GM12872 (cell line): ENCODE results near the gene CRKL.

Experiments used
- TF ChIP-seq, protein P1 (sequence below): IDR thresholded peaks from 3 replicates; pipeline ENCODE4 v1.5.1; 2011; ENCODE audit warnings: low read depth, mild to moderate bottlenecking, low read length, moderate library complexity; ENCODE audit not compliant: insufficient read depth

The CRKL gene

DNA sequence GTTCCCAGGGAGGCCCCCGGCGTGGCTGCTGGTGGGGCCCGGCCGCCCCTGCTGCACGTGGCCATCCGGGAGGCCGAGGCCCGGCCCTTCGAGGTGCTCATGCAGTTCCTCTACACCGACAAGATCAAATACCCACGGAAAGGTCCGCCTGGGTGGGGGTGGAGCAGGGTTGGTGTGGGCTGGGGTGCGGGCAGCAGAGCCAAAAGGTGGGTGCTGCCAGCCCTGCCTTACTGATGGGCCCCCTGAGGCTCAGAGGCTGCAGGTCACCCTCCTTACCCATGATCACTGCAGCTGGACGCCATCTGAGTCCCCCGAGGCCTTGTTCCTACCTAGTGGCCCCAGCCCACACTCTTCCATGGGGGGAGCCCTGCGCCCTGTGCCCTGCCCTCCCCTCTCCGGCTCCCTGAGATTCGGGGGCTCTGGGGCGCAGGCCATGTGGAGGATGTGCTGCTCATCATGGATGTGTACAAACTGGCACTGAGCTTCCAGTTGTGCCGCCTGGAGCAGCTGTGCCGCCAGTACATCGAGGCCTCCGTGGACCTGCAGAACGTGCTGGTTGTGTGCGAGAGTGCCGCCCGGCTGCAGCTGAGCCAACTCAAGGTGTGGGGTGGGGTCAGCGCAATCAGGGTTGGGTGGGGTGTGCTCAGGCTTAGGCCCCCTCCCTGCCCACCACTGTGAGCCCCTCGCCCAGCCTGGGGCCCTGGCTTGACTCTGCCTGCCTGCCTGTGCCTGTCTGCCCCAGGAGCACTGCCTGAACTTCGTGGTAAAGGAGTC lies 77.1 kb downstream of the CRKL start:
- TF ChIP-seq, protein P1, sequence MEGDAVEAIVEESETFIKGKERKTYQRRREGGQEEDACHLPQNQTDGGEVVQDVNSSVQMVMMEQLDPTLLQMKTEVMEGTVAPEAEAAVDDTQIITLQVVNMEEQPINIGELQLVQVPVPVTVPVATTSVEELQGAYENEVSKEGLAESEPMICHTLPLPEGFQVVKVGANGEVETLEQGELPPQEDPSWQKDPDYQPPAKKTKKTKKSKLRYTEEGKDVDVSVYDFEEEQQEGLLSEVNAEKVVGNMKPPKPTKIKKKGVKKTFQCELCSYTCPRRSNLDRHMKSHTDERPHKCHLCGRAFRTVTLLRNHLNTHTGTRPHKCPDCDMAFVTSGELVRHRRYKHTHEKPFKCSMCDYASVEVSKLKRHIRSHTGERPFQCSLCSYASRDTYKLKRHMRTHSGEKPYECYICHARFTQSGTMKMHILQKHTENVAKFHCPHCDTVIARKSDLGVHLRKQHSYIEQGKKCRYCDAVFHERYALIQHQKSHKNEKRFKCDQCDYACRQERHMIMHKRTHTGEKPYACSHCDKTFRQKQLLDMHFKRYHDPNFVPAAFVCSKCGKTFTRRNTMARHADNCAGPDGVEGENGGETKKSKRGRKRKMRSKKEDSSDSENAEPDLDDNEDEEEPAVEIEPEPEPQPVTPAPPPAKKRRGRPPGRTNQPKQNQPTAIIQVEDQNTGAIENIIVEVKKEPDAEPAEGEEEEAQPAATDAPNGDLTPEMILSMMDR = no peak

DNA sequence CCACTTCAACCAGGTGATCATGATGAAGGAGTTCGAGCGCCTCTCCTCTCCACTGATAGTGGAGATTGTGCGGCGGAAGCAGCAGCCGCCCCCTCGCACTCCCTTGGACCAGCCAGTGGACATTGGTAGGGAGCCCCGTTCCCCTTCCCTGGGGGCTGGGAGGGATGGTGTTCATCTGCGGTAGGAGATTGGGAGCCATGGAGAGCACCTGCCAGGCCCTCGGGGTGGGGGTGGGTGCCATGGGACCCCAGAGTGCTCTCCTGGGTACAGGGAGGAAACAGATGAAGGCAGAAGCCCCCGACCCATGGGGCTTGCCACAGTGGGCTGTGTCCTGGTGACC lies 77.7 kb downstream of the CRKL start:
- TF ChIP-seq, protein P1 = no peak

DNA sequence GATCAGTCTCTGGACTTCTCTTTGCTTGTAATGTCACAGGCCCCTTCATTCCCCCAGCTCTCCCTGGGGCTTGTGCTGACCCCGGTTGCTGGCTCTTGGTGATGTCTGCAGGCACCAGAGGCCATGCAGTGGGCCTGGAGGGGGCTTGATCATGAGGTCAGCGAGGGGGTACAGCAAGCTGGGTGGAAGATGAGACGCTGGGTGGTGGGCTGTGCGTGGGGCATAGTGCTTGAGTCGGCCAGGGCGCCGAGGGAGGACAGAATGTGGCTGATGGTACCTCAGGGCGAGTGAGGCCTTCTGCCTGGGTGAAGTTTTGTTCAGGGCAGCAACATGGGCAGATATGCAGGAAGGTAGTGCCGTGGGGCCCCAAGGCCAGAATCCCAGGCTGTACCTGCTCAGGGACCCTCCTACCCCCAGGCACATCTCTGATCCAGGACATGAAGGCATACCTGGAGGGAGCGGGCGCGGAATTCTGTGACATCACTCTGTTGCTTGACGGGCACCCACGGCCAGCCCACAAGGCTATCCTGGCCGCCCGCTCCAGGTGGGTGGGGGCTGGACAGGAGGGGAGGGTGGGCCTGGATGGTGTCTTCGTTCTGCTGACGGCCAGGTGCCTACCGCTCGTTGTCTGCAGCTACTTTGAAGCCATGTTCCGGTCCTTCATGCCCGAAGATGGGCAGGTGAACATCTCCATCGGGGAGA lies 78.3 kb downstream of the CRKL start:
- TF ChIP-seq, protein P1 = no peak

DNA sequence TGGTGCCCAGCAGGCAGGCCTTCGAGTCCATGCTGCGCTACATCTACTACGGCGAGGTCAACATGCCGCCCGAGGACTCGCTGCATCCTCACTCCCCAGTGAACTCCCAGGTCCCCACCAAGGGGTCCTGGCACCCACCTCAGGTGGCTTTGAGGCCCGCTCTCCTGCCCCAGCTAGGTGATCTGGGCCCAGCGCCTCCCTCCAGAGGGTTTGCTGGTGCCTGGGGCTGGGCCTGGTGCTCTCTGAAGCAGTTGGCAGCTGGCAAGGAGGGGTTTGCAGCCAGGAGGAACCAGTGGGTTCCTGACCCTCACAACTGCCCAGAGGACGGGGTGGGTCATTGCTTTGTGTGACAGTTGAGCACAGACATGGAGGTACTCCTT lies 78.8 kb downstream of the CRKL start:
- TF ChIP-seq, protein P1 = no peak

DNA sequence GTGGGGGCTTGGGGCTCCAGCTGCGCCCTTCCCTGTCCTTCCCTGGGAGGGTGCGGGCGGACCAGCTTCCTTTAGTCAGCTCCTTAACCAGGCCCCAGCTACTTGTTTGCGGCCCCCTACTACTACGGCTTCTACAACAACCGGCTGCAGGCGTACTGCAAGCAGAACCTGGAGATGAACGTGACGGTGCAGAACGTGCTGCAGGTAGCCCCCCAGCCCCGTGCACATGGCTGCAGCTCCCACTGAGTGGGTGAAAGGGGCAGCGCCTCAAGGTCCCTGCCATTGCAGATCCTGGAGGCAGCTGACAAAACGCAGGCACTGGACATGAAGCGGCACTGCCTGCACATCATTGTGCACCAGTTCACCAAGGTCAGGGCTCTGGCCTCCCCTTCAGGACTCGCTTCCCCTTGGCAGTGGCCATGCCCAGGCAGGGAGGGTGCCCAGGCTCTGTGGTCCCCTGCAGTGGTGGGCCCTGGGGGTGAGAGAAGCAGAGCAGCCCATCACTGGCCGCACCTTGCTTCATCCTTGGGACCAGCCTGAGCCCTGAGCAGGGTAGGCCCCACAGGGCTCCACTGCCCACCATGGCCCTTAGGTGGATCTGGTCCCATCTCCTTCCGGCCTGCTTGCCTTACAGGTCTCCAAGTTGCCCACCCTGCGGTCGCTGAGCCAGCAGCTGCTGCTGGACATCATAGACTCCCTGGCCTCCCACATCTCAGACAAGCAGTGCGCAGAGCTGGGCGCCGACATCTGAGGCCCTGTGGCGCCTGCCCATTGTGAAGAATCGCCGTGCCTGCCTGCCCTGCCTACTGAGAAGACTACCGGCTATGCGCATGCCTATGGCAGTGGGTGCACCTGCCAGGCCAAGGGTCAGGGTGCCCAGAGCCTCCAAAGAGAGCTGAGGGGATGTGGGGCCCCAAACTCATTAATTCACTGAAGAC lies 79.7 kb downstream of the CRKL start:
- TF ChIP-seq, protein P1 = no peak

DNA sequence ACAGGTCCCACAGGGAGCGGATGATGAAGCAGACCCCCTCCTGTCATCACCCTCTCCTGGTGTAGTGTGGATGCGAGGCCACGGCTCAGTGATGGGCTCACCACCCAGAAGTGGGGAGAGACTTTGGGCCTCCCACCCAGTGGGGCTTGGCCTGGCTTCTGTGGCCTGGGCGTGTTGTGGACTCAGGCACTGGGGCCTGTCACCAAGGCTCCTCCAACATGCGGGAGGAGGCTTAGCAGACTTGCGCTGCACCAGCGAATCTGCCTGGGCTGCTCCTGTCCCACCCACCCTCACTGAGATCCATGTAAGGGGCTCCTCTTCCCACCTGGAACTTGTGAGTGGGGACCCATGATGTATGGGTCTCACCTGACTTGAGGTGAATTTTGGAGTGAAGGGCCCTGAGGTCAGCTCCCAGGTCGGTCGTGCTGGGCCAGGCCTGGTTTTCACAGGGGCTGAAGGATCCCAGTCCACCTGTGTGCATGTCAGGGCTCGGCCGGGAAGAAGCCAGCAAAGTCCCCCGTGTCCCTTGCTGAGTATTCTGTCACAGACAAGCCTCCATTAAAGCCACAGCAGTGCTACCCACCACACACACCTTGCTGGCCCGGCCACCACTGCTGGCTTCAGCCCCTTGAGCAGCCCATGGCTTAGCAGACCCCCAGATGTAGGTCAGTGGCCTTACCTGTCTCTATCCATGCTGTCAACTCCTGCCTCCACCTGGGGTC lies 80.5 kb downstream of the CRKL start:
- TF ChIP-seq, protein P1 = no peak
